HG03439 (cell line): ENCODE measurements around the gene TIMM17B.

Experiments used
- ATAC-seq: cut with Tn5 transposase; IDR thresholded peaks from one replicate; pipeline ENCODE4 v1.9.1; 2021; ENCODE audit warnings: mild to moderate bottlenecking, moderate library complexity; ENCODE audit not compliant: unreplicated experiment

The TIMM17B gene

DNA sequence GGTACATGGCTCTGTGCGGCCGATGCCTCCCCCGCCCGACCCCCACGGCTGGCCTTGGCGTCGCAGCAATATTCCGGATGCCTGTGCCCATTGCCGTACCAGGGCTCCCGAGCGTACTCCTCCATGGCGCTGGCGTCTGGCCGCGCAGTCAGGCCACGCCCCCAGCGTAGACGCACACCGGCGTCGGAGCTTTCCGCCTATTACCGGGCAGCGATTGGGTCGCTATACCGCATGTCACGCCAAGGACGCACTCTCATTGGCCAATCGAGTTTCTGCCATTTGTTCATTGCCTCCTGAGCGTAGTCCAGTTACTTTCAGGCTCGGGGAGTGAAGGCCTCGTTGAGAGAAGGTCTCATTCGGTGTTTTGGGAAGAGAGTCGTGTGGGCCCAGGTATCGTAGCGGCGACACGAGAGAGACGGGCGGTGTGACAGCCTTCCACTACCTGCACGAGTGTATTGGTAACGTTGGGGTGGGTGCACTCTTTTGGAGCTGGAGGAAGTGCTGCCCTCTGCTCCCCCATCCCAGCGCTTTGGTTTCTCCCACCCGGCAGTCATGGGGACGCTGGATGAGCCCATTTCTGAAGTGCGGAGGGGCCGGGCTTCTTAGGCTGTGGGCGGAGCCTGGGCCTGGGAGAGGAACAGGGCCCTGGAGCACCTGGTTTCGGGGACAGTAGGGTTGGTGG is at the start of gene TIMM17B, which contains the start of gene PQBP1:
TSS of gene TIMM17B (minus strand) at position 144 of the 682 bp plus-strand sequence. CDS start at position 125, 19 bp downstream.
TSS of gene PQBP1 (plus strand) at position 306 of the 682 bp plus-strand sequence. CDS start 580 bp downstream, outside the sequence.
- peak; percentile 83 for ATAC-seq

DNA sequence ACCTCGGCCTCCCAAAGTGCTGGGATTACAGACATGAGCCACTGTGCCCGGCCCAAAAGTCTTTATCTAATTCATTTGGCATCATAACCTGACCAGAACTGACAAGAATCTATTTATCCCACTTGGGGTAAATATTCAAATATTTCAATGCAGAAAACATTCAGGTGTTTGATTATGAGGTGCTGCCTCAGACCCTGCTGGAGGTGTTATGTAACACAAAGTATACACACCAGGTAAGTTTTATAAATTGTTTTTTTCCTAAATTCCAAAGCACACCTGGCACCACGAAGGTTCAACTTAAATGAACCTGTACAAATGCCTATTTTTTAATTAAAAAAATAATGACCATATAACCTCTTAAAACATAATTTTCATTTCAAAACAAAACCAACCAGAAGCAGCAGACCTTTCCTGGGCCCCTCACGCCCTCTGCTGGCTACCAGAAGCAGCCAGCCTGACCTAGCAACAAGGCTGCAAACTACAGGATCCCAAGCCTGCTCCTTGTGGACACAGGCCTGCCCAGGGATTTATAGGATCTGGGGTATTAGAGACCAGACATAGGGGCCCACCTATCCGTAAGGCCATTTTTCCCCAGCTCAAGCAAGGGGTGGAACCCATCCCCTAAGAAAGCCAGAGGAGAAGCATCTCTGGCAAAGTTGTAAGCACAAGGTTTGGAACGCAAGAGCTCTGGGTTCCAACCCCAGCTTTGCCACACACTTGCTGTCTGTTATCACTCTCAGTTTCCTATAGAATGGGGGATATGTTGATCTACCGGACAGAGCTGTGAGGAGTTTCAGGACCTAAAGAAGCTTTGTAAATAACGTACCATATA is 48.2 kb upstream of the TIMM17B start:
- no peak for ATAC-seq

DNA sequence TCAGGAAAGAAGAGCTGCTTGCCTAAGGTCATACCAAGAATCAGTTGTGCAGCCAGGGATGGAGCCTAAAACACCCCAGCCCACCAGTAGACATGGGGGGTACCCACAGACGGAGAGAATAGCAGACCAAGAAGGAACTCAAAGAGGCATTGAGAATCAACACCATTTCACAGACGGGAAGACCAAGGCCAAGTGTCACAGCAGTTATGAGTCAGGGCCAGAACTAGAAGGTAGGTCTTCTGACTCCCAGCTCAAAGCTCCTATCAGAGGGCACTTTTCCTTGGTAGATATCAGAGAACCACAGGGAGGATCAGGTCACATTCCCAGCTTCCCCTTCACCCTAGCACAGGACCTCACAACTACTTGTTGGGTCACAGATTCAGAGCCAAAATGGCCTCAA is 45.3 kb upstream of the TIMM17B start:
- no peak for ATAC-seq

DNA sequence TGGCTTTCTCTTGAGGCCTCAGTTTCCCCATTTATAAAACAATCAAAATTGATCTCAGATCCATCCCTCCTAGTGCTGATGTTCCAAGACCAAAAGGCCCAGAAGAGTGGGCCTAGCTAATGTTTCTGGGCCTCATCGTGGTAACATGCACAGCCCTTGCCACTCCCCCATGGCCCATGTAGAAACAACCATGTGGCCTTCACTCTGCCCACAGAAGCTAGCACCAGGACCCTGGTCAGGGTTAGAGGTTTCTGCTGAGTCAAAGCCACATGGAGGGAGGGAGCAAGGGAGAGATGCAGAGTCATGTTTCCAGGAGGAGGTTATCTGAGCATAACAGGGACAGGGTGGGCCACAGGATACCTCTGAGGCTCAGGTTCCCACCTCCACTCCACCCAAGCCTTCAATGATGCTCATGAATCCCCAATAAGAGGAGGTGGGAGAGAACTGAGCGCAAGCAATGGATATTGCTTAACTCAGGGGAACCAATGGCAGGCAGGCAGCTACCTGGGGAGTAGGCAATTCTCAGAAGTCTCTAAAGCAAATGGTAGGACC is 42.9 kb upstream of the TIMM17B start:
- no peak for ATAC-seq

DNA sequence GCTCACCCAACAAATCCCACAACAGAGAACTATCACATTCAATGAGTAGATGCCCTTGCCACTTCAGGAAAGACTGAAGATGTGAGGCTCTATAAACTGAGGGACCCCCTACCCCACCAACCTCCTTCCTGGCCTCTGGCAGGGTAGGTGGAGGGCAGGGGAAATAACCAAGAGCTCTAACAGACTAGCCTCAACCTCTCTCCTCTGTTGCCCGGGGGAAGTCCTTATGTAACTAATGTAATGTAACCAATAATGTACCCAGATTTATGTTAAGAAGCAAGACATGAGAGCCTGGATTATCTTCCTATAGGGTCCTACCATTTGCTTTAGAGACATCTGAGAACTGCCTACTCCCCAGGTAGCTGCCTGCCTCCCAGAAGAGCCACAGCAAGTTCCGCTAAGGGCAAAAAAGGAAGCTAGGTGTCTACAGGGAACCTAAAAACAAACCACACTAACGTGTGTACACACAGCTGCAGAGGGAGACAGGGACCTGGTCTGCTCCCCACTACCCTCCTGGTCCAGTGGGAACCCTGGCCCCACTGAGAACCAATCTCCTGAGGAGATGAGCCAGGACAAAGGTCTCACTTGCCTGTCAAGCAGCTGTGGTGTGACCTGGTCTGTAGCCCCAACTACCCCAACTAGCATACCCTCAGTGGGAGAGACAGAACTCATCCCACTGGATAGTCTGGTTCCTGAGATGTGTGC is 42.1 kb upstream of the TIMM17B start:
- no peak for ATAC-seq

DNA sequence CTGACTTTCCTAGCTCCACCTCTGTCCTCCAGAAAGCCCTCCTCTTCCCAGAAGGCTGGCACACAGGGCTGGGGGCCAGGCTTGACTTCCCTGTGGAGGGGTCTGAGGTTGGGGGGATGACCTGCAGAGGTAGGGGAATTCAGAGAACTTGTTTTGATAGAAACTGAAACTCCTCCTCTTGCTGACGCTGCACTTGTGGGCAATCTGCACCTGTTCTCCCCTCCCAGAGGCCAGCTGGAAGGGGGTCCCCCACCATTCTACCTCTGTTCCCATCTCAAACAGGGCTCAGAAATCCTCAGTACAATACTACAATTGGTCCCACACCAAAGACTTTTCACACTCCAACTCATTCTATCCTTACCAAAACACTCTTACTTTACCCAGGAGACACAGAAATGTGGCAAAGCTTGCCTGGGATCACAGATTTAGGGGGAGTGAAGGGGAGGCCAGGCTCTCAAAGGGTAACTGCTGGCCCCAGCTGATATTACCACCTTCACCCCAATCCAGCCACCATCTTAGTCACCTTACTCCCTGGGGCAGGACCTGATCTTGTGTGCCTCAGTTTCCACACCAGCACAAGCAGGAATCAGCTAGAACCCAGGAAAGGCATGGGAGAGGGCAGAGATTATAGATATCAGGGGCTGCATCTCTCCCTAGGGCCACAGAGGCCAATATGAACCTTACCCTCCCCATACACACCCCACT is 41.3 kb upstream of the TIMM17B start:
- peak; percentile 60 for ATAC-seq

DNA sequence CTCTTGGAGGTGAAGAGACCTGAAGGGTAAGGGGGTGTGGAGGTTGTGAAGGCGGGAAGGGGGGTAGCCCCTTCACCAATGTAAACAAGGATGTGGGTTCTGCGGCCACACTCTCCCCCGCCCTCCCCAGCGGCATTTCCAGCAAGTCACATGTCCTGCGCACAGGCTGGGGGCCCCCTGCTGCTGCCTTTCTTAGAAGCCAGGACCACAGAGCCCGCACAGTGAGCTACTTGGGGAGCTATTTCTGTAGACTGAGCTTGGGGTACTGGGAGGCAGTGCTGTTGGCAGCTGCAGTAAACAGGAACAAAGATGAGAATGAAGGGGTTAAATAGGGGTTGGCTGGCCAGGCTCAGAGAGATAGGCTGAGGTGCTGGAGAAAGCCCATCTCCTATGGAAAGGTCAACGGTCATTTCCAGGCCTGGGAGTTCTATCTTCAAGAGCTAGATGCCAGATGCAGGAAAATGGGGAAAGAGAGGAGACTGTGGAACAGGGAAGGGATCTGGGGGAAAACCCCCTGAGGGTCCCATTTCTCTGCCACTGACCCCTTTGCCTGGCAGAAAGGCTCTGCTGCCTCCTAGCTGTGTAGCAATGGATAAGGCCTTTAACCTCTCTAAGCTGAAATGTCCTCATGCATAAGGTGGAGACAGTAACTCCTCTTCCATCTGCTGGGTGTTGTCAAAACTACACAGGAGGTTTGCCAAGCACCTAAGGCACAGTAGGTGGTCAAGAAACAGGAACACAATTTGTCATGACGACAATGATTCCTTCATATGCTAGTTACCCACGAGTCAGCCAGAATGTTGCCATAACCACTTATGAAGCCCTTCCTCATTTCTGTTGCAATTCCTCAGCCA is 39.7 kb upstream of the TIMM17B start:
- ATAC-seq, result peak; percentile 53

DNA sequence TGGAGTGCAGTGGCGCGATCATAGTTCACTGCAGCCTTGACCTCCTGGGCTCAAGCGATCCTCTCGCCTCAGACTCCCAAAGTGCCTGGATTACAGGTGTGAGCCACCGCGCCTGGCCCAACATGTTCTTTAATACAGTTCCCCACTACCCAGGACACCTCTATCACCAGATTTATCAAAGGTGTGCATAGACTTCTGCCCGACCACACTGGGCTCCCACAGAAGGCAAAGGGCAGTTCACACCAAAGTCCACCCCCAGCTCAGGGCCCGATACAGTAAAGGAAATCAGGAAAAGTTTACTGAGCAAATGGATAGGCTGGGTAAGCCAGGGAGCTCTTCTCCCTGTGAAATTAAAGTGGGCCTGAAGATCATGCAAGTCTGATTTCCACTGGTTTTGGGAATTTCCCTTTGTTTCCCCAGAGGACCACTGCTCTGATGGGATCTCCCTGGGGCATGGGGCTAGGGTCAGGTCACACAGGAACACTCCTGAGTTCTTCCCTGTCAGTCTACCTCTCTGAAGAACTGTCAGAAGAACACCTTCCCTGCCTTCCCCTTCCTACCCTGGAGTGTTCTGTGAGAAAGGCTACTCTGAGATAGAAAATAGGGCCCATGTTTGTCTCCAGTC is 39.0 kb upstream of the TIMM17B start:
- ATAC-seq, result no peak

DNA sequence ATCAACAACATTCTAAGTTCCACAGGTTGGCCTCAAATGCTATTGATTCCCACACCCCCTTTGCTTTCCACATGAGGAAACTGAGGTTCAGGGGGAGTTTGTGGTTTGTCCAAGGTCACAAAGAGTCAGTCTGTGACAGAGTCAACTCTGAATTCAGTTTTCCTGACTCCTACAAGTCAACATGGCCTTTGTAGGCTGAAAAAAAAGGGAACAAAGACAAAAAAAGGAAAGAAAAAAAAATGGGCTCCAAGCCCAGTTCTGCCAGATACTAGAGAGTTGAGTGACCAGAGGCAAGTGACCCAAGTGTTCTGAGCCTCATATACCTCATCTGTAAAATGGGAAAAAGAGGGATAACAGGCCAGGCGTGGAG is 37.7 kb upstream of the TIMM17B start:
- ATAC-seq, result no peak

DNA sequence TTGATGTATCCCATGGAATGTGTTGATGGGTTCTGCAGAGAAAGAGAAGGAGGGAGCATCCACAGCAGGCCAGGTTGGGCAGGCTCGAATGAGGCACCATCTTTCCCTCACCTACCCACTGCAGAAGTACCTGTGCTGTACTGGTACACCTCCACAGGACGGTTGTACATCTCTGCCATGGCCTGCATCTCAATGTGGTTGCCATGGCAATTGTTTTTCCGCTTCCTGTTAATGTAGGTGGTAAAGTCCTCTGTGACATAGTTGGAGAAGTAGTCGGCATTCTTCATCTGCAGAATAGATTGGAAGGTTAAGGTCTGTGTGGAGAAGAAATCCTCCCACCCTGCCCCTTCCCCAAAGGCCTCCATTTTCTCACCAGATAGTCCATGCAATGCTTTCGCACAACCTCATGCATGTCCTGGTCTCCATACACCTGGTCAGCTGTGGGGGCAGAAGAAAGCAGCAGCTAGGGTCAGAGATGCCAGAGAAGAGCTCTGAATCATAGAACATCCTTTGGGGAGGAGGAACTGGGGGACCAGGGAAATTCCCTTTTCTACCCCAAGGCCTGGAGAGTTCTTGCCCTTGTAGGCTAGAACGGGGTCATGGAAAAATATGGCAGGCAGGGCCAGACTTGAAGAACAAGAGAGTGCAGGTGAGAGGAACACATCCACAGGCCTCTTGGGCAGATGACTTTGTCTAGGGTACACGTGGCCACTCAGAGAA is 37.2 kb upstream of the TIMM17B start:
- no peak for ATAC-seq

DNA sequence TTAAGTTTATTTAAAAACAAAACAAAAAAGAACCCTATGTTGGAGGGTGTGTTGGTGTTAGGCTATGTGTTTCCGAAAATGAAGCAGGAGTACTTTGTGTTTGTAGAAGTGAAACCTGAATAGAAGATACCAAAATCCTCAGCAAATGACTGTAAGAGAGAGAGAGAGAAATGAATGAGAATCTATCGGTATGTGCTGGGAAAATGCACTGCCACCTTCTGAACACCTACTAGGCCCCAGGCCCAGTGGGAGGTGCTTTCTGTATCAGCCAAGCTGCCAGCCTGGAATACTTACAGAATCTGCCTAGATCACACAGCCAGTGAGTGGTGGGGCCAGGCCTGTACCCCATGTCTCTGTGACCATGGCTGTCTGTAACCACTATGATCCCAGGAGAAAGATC is 36.2 kb upstream of the TIMM17B start:
- ATAC-seq, result no peak

DNA sequence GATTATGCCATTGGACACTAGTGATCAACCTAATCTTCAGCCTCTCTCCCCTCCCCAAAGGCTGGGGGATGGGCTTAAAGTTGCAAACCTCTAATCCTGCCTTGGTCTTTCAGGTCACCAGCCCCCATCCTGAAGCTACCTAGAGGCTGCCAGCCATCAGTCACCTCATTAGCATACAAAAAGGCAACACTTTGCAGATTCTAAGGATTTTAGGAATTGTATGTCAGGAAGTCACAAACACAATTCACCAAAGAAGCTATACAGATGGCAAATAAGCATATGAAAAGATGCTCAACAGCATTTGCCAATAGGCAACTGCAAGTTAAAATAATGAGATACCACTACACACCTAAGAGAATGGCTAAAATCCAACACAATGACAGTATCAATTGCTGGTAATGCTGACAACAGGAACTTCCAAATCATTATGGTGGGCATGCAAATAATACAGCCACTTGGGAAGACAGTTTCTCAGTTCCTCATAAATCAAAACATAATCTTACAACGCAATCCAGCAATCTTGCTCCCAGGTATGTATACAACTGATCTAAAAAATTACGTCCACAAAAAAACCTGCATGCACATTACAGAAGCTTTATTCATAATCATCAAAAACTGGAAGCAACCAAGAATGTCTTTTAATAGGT is 30.3 kb upstream of the TIMM17B start:
- ATAC-seq, result no peak

DNA sequence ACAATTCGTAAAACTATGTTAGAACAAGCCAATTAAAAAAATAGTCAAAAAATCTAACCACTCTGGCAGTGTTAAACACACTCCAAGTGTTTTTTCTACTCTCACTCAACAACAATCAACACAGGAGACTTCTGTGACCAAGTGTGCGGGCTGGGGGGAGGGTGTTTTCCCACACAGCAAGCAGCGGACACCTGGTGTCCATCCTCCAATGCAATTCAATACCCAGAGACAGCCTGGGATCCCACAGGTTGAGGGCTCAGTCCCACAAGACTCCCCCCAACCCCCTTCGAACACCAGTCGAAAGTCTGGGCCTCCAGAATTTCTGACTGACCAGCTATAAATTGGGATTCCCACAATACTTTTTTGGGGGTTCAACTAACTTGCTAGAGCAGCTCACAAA is 29.6 kb upstream of the TIMM17B start:
- ATAC-seq, result no peak

DNA sequence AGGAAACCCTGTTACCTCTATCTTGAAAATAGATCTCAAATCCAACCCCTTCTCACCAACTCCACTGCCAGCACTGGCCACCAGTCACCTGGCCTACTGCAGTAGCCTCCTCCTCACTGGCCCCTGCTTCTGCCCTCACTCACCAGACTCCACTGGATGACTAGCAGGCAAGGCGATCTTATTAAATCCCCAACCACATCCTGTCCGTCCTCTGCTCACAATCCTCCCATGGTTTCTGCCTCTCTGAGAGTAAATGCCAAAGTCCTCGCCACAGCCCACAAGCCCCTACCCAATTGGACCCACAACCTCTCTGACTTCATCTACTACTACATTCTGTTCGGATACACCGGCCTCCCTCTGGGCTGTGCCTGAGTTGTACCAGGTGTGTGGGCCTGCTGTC is 26.7 kb upstream of the TIMM17B start:
- no peak for ATAC-seq

DNA sequence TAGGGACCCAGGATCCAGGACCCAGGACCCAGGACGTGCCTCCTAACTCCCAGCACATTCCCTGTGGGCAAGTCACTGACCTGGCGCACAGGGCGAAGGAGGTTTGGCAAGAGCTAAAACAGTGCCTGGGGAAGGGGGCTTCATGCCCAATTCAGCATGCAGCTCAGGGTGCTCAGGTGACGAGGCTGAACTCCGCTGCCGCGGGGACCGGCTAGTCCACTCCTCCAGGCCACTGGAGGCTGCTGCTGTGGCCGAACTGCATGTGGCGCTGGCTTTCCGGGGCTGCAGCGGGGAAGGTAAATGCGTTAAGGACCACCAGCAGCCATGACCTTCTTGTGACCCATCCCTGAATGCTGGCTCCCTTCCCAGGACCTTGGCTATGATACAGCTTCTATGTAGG is 26.2 kb upstream of the TIMM17B start:
- no peak for ATAC-seq

DNA sequence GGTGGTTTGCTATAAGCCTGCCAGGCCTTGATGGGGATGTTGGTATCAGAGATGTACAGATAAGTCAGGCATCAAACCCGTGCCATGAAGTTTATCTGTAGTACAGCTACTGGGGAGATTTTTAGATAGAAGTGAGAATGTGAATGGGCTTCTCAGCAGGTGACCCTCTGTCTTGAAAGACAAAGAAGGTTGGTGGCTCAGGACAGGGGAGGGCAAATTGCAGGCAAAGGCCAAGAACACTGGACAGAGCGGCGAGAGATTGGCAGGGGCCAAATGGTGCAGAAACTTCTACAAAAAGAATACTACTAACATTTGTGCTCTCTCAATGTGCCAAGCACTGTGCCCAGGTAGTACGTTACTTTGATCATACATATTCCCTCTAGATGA is 23.1 kb upstream of the TIMM17B start:
- no peak for ATAC-seq

DNA sequence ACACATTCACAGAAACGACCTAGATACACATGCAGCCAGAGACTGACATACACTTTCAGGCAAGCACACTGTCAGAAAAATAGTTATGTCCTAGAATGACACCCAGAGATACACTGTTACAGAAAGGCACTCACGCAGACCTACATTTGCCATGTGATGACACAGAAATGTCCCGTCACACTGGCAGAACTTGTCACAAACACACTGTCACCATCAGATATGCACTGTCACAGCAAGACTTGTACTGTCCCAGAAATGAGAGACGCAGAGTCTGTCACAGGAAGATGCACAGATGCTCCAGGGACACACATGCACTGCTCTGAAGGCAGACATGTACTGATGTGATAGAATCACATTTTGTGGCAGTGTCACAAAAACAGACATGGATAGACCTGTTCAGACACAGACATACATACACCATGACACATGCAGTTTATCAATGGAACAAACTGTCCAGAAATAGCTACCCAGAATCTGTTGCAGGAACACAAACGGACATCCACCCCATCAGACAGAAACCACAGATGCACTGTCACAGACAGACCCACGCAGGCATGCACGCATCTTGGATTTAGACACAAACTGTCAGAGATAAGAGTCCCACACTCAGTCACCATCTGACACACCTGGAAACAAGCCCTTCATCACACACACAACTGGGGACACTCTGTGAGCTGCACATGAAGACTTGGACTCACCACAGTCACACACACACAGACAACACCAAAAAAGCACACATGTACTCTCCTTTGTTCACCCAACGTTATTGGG is 22.6 kb upstream of the TIMM17B start:
- ATAC-seq, result no peak
